NOMO-1 treated with DMSO at 0.1 percent for 48 hours (cell line): ENCODE results near the gene LBX2.
"Not testable (repeated sequence)": the region's sequence is repeated elsewhere in the genome, so short reads cannot be mapped to it uniquely, and the experiment has no call there.

ENCODE experiments used
- DNase-seq: peaks from one replicate; lab custom pipeline; 2025; ENCODE audit not compliant: unreplicated experiment; lab: John Stamatoyannopoulos, UW

The LBX2 gene

DNA sequence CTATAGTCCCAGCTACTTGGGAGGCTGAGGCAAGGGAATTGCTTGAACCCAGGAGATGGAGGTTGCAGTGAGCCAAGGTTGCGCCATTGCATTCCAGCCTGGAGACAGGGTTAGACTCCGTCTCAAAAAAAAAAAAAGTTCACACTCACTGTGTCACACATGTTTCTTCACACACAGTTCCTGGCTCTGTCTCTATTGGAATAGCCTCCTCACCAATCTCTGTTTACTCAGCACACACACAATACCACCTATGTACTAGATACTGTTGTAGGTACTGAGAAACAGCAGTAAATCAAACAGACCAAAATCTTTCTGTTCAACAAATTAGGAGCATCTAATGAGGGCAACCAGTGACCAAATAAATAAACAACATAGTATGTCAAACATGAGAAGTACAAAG is 13.3 kb downstream of the LBX2 start:
- no peak for DNase-seq

GRCh38 chr2:74483675-74484164 is 15.7 kb downstream of the LBX2 start:
- DNase-seq: not testable (repeated sequence)

DNA sequence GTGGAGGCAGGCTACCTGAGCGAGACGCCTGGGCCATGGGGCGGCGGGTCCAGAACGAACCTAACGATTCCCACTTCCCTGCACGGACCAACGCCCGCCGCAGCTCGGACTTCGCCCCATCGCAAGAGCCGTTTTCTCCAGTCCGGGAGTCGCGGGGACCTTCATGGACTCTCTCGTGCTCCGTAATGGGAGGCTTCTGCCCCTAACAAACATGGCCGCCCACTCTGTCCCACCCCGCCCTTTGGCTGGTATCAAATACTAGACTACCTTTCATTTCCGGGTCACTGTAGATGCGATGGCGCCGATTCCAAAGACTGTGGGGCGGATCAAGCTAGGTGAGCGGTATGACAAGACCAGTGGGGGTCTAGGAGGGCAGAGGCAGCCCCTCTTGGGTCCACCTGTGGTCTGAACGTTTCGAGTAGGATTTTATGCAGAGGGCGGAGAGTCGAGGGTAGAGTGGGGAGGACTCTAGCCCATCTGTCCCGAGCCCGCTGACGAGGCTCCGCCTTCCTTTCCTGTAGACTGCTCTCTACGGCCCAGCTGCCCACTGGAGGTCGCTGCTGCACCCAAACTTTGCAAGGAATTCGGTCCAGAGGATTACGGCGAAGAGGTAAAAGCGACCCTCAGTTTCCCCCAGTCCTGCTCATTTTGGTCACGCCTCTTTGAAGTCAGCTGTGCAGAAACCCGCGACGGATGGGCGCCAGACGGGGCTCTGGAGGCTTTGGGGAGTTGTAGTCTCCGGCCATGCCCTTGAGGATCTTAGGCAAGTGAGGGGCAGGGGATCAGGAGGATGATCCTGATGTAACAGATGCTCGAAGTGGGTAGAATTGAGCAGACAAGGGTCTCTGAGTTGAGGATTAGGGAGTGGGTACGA is 16.4 kb downstream of the LBX2 start, which contains the start of the genes CCDC142 and TTC31:
CCDC142 (minus strand) TSS at position 198 of the 874 bp plus-strand sequence; CDS start at position 37, 161 bp downstream.
TTC31 (plus strand) TSS at position 281 of the 874 bp plus-strand sequence; CDS start at position 296, 15 bp downstream.
- DNase-seq: peak; percentile 96

- peak; percentile 71 for DNase-seq
Observed at GRCh38 chr2:74481961-74482800, 17.2 kb downstream of the LBX2 start.

DNA sequence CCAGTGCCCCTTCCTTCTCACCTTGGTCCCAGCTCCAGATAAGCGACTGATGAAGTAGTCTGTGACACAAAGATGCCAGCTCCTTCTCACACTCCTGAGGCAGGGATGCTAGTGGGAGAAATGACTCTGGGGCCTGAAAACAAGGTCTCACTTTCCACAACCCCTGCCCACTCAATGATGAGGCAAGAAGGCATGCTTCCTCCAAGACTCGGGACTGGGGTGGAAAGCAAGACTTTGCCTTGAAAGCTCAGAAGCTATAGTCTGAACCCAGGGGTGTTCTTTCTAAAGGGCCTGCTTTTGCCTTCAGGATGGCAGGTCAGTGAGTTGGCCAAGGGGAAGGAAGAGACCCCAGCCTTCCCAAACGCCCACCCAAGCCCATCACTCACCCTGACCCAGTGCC is 18.0 kb downstream of the LBX2 start:
- no peak for DNase-seq

DNA sequence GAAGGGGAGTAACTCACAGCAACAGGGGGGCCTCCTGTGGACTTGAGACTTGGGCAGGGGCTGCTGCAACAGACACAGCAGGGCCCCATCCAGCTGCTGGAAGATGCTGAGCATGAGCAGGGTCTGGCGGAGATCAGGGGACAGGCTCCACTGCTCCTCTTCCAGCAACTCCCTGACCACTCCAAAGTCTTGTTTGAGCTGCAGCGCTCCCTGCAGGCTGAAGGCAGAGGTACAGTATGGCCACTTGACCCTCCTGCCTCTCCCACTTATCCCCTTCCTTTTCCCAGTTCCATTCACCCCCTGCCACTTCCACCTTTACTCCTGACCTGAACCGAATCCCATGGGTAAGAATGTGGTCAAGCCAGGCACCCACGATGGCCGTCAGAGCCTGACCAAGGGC is 24.5 kb downstream of the LBX2 start:
- DNase-seq: no peak

DNA sequence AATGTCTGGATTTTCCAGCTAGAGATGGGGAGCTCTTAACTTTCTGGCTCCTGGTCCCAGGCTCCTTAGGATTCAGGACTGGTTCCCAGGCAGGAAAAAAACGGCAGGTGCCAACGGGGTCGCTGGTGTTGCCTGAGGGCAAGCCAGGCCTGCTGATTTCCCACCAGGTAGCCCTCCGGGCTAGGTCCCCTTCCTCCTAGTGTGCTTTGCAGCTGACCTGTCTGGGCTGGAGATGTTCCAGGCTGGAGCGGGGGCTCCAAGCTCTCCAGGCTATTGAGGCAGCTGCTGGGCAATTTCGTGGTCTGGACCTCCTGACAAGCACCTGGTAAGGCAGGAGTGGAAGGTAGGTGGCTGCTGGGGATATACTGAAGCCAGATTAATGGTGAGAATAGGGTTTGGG is 24.9 kb downstream of the LBX2 start:
- no peak for DNase-seq

DNA sequence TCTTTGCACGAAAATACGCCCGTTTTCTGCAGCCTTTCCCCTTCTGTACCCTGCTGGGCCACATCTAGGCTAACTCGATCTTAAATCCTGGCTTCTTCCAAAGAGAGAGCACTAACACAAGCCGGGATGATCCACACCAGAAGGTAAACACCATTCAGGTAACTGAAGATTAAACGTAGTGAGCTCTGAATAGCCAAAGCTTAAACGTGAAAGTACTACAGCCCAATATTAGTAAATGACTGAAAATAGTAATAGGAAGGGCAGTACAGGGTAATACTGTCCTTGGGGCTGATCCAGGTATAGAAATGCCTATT is 26.5 kb downstream of the LBX2 start:
- no peak for DNase-seq

DNA sequence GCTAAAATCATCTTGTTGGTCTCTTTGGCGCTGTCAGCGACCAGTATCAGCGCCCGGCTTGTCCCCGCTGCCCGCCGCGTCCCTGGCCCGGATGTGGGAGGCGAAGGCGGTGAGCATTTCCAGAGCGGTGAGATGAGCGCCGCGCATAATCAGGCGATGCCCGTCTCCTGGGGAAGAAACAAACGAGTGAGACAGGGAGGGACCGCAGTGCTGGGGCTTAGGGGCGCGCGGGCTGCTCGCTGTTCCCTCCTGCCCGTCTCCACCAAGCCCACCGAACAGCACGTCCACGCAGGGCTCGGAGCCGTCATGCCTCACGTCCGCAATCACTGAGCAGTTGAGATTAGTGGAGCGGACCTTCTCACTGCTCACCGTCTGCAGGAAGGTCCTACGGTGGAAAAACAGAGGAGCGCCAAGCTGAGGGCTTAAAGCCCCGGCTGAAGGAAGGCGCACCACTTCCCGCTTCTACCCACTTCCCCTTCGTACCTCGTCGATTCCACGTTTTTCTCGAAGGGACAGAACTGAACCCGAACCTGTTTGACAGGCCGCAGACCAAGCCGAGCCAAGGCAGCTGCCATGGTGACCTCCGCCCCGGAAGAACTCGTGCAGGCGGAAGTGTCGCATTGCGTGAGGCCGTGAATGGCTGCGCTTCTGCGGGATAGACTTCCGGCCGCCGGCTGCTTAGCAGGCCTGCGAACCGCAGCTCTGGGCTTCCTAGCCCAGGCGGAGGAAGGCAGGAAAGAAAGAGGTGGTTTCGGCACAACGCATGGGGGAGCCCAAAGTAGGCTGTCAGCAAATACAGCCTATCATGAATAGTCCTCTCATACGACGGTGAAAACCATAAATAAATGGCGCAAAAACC is 27.1 kb downstream of the LBX2 start, which contains the start of gene MRPL53:
MRPL53 (minus strand) TSS at position 595 of the 859 bp plus-strand sequence; CDS start at position 575, 20 bp downstream.
- peak; percentile 89 for DNase-seq

DNA sequence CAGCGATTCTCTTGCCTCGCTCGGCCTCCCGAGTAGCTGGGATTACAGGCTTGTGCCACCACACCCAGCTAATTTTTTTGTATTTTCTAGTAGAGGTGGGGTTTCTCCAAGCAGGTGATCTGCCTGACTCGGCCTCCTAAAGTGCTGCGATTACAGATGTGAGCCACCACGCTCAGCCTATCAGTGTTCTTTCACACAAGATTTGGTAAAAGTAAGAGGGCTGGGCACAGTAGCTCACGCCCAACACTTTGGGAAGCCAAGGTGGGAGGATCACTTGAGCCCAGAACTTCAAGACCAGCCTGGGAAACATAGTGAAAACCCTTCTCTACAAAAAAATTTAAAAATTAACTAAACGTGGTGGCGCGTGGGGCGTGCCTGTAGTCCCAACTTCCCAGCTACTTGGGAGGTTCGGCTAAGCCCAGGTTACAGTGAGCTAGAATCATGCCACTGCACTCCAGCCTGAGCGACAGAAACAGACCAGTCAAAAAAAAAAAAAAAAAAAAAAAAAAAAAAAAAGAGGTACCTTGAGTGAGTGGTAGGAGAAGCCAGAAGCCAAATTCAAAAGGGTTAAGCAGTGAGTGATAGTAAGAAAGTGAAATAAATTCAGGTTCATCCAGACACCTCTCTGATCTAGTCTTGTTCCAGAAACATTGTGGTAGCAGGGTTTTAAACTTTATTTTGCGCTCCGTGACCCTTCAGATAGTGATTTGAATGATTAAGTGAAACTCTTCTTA is 27.9 kb downstream of the LBX2 start:
- DNase-seq: no peak

DNA sequence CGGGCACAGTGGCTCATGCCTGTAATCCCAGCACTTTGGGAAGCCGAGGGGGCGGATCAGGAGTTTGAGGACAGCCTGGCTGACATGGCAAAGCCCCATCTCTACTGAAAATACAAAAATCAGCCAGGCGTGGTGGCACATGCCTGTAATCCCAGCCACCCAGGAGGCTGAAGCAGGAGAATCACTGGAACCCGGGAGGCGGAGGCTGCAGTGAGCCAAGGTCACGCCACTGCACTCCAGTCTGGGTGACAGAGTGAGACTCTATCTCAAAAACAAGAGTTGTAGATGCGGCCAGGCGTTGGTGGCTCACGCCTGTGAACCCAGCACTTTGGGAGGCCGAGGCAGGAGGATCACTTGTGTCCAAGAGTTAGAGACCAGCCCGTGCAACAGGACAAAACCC is 28.7 kb downstream of the LBX2 start:
- DNase-seq: not testable (repeated sequence)

- no peak for DNase-seq
Observed at GRCh38 chr2:74464406-74464805, 35.0 kb downstream of the LBX2 start.

DNA sequence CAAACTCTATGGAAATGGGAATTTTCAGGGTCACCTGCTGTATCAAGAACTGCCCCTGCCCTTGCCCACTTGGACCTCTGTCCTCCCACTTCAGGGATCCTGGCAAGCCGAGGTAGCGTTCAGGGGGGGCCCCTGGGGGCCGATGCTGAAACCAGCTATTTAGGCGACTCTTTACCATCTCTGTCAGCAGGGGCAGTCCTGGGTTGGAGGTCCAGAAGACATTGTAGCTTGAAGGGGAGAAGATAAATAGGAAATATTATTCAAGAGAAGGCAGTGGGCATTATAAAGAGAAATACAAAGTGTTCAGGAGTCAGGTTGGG is 36.7 kb downstream of the LBX2 start:
- DNase-seq: no peak

GRCh38 chr2:74462054-74462785 is 37.2 kb downstream of the LBX2 start:
- DNase-seq: no peak

- no peak for DNase-seq
Observed at GRCh38 chr2:74461187-74462053, 38.0 kb downstream of the LBX2 start.

- DNase-seq: not testable (repeated sequence)
Observed at GRCh38 chr2:74460187-74460586, 39.2 kb downstream of the LBX2 start.

- DNase-seq: not testable (repeated sequence)
Observed at GRCh38 chr2:74459503-74460118, 39.8 kb downstream of the LBX2 start.

GRCh38 chr2:74458938-74459363 is 40.5 kb downstream of the LBX2 start:
- DNase-seq: no peak
